Skeletal muscle tissue (tissue), 4 donors: ENCODE results near the gene NDUFA11. TPM values are rescaled to one million over a fixed set of nuclear protein-coding genes. Genes with fewer than 3 reads are reported as not detected.
"Not testable (repeated sequence)": the region's sequence is repeated elsewhere in the genome, so short reads cannot be mapped to it uniquely, and the experiment has no call there.

Experiments used
- H3K27ac ChIP-seq: one replicate; pipeline ENCODE4 v1.7.0; 2013; ENCODE audit warnings: mild to moderate bottlenecking, low read depth, low read length, inconsistent platforms
- H3K27me3 ChIP-seq, 3 donors: one replicate each; pipeline ENCODE4 v1.7.0; 2013; ENCODE audit warnings: low read length in 3 of 3; ENCODE audit not compliant: control insufficient read depth in 3 of 3, insufficient read depth in 3 of 3
- H3K36me3 ChIP-seq, 3 donors: one replicate each; pipeline ENCODE4 v1.7.0; 2013; ENCODE audit warnings: low read length in 3 of 3; ENCODE audit not compliant: control insufficient read depth in 3 of 3, insufficient read depth in 3 of 3
- H3K4me1 ChIP-seq, 3 donors: one replicate each; pipeline ENCODE4 v1.7.0; 2013; ENCODE audit warnings: low read length in 3 of 3, mild to moderate bottlenecking in 3 of 3; ENCODE audit not compliant: control insufficient read depth in 3 of 3, insufficient read depth in 3 of 3
- H3K4me3 ChIP-seq, 3 donors: one replicate each; pipeline ENCODE4 v1.7.0; 2013; ENCODE audit warnings: low read length in 3 of 3
- H3K9ac ChIP-seq, 3 donors: one replicate each; pipeline ENCODE4 v1.7.0; 2013; ENCODE audit warnings: low read length in 3 of 3, mild to moderate bottlenecking in 3 of 3, moderate library complexity in 2 of 3, low read depth in 1 of 3
- H3K9me3 ChIP-seq, 3 donors: one replicate each; pipeline ENCODE4 v1.7.0; 2013; ENCODE audit warnings: low read length in 3 of 3; ENCODE audit not compliant: control insufficient read depth in 3 of 3
- total RNA-seq: library from RNA; depleted of rRNA; stranded (reverse); fragments of >200 nt; gene quantifications from one replicate; pipeline ENCODE4 v1.2.3, GENCODE V29; 2014
- donor health status: Osteomylitis.

Gene NDUFA11
- total RNA-seq, 1 donor from 2014 or later, result 202 TPM

- not testable (repeated sequence) for H3K27me3 ChIP-seq, H3K9me3 ChIP-seq, H3K27ac ChIP-seq, H3K9ac ChIP-seq, H3K4me1 ChIP-seq, H3K4me3 ChIP-seq, H3K36me3 ChIP-seq
Measured at GRCh38 chr19:5848621-5849020, 55.0 kb downstream of the NDUFA11 start.

- not testable (repeated sequence) for H3K36me3 ChIP-seq, H3K27ac ChIP-seq, H3K4me1 ChIP-seq, H3K9ac ChIP-seq, H3K27me3 ChIP-seq, H3K9me3 ChIP-seq, H3K4me3 ChIP-seq
Measured at GRCh38 chr19:5847846-5848245, 55.7 kb downstream of the NDUFA11 start.

Other genes with a start within 250 kb of the NDUFA11 start
- gene MICOS13, start 223.3 kb downstream of the NDUFA11 start, total RNA-seq, result 43.3 TPM
- gene HSD11B1L, start 222.8 kb downstream of the NDUFA11 start, total RNA-seq, result 4.7 TPM
- 634 TPM for gene RPL36, start 213.5 kb downstream of the NDUFA11 start, total RNA-seq
- gene LONP1, start 183.6 kb downstream of the NDUFA11 start, total RNA-seq, result 37.1 TPM
- not detected for gene CATSPERD, start 183.2 kb downstream of the NDUFA11 start, total RNA-seq
- not detected for gene PRR22, start 119.0 kb downstream of the NDUFA11 start, total RNA-seq
- gene DUS3L, start 112.6 kb downstream of the NDUFA11 start, total RNA-seq, result 15.7 TPM
- gene NRTN, start 98.7 kb downstream of the NDUFA11 start, total RNA-seq, result not detected
- gene FUT6, start 64.1 kb downstream of the NDUFA11 start, total RNA-seq, result not detected
- gene FUT3, start 52.3 kb downstream of the NDUFA11 start, total RNA-seq, result not detected
- gene FUT5, start 33.2 kb downstream of the NDUFA11 start, total RNA-seq, result not detected
- gene VMAC, start 1.1 kb upstream of the NDUFA11 start, total RNA-seq, result 3.7 TPM
- 1.6 TPM for gene CAPS, start 10.5 kb upstream of the NDUFA11 start, total RNA-seq
- 26.6 TPM for gene RANBP3, start 74.3 kb upstream of the NDUFA11 start, total RNA-seq
- gene RFX2, start 206.7 kb upstream of the NDUFA11 start, total RNA-seq, result 5.2 TPM
- not detected for gene ACSBG2, start 231.9 kb upstream of the NDUFA11 start, total RNA-seq